HepG2 (cell line): Measurements from ENCODE around the gene TMEM107. TPM values are rescaled to one million over a fixed set of nuclear protein-coding genes. Genes with fewer than 3 reads are reported as not detected.

Experiments
- GABPB1 ChIP-seq: IDR thresholded peaks from 2 replicates; pipeline ENCODE4 v1.6.1; 2016; ENCODE audit warnings: mild to moderate bottlenecking, missing genetic modification reagents, moderate library complexity, missing compliant biosample characterization
- KAT8 ChIP-seq: IDR thresholded peaks from 2 replicates; pipeline ENCODE4 v1.6.1; 2016; ENCODE audit warnings: missing genetic modification reagents, missing compliant biosample characterization
- PTBP1 ChIP-seq: fragments of 200-400 bp; formaldehyde crosslinking; IDR thresholded peaks from 2 replicates; pipeline ENCODE4 v1.6.1; 2018; ENCODE audit warnings: low read length, low read depth; ENCODE audit not compliant: poor library complexity, severe bottlenecking
- SRSF4 ChIP-seq: fragments of 200-400 bp; formaldehyde crosslinking; IDR thresholded peaks from one replicate; pipeline ENCODE4 v1.6.1; 2018; ENCODE audit warnings: mild to moderate bottlenecking, low read depth, low read length, moderate library complexity; ENCODE audit not compliant: poor library complexity, severe bottlenecking
- THAP8 ChIP-seq: sonication (generic); formaldehyde crosslinking; IDR thresholded peaks from 2 replicates; pipeline ENCODE4 v1.5.1; 2020; ENCODE audit warnings: missing genetic modification reagents, mild to moderate bottlenecking, borderline replicate concordance
- U2AF2 ChIP-seq: fragments of 200-400 bp; formaldehyde crosslinking; IDR thresholded peaks from 2 replicates; pipeline ENCODE4 v1.6.1; 2017; ENCODE audit warnings: low read depth, mild to moderate bottlenecking, low read length
- YEATS2 ChIP-seq: sonication (generic); formaldehyde crosslinking; IDR thresholded peaks from 2 replicates; pipeline ENCODE4 v1.4.0; 2020; ENCODE audit warnings: missing genetic modification reagents, borderline replicate concordance
- ZBTB7A ChIP-seq: sonication (generic); formaldehyde crosslinking; IDR thresholded peaks from 2 replicates; pipeline ENCODE4 v1.8.0; 2022; ENCODE audit warnings: mild to moderate bottlenecking, missing genetic modification reagents
- ZFP90 ChIP-seq: sonication (generic); formaldehyde crosslinking; IDR thresholded peaks from 2 replicates; pipeline ENCODE4 v1.8.0; 2022; ENCODE audit warnings: missing genetic modification reagents, mild to moderate bottlenecking, inconsistent platforms, borderline replicate concordance
- ZFP91 ChIP-seq: sonication (generic); formaldehyde crosslinking; IDR thresholded peaks from 2 replicates; pipeline ENCODE4 v1.9.0; 2022; ENCODE audit warnings: missing genetic modification reagents, mild to moderate bottlenecking, borderline replicate concordance
- ZNF564 ChIP-seq: sonication (generic); formaldehyde crosslinking; IDR thresholded peaks from 2 replicates; pipeline ENCODE4 v1.8.1; 2023; ENCODE audit warnings: mild to moderate bottlenecking, missing genetic modification reagents
- ZNF570 ChIP-seq: sonication (generic); formaldehyde crosslinking; IDR thresholded peaks from 2 replicates; pipeline ENCODE4 v1.4.0; 2020; ENCODE audit warnings: mild to moderate bottlenecking, missing genetic modification reagents, borderline replicate concordance
- polyA plus RNA-seq, 8 experiments: library from polyadenylated mRNA; depleted of rRNA in 3 of 8; stranded (reverse) in 7 of 8; unstranded in 1 of 8; fragments of >200 nt; fragmentation: Illumina TruSeq in 4 of 8; extraction: Trizol in 4 of 8; gene quantifications; 2 replicates each; pipeline versions ENCODE4 v1.2.1 to v1.2.3, GENCODE V29; 2011 to 2016; ENCODE audit warnings: low read depth in 4 of 8, missing spikeins in 1 of 8, mixed read lengths in 1 of 8; ENCODE audit not compliant: insufficient read depth in 1 of 8
- total RNA-seq, 5 experiments: library from RNA; depleted of rRNA; stranded (reverse); fragments of >200 nt; fragmentation: Illumina TruSeq; extraction: Trizol; gene quantifications; 2 replicates each; pipeline ENCODE4 v1.2.3, GENCODE V29; 2016; ENCODE audit warnings: low read depth in 1 of 5
- TF ChIP-seq, protein P1 (sequence below): IDR thresholded peaks from 2 replicates; pipeline ENCODE4 v1.6.1; 2016; ENCODE audit warnings: missing compliant biosample characterization, missing genetic modification reagents, borderline replicate concordance
- TF ChIP-seq, protein P2 (sequence below): sonication (generic); formaldehyde crosslinking; IDR thresholded peaks from 2 replicates; pipeline ENCODE4 v1.4.0; 2020; ENCODE audit warnings: missing genetic modification reagents, borderline replicate concordance
- TF ChIP-seq, protein P3 (sequence below): sonication (generic); formaldehyde crosslinking; IDR thresholded peaks from 2 replicates; pipeline ENCODE4 v1.8.0; 2022; ENCODE audit warnings: mild to moderate bottlenecking, missing genetic modification reagents; ENCODE audit not compliant: insufficient replicate concordance
- TF ChIP-seq, protein P4 (sequence below): sonication (generic); formaldehyde crosslinking; conservative IDR thresholded peaks from 2 replicates; pipeline ENCODE4 v1.8.0; 2022; ENCODE audit warnings: missing genetic modification reagents
- TF ChIP-seq, protein P5 (sequence below): sonication (generic); formaldehyde crosslinking; IDR thresholded peaks from 2 replicates; pipeline ENCODE4 v1.8.1; 2023; ENCODE audit warnings: missing genetic modification reagents, mild to moderate bottlenecking, borderline replicate concordance

TMEM107 gene
- total and polyA plus RNA-seq, 2 of the 13 experiments (the other 11 are each of a cell fraction or from before 2014, with no cell fraction given) = 7.2 to 15.3 TPM

DNA sequence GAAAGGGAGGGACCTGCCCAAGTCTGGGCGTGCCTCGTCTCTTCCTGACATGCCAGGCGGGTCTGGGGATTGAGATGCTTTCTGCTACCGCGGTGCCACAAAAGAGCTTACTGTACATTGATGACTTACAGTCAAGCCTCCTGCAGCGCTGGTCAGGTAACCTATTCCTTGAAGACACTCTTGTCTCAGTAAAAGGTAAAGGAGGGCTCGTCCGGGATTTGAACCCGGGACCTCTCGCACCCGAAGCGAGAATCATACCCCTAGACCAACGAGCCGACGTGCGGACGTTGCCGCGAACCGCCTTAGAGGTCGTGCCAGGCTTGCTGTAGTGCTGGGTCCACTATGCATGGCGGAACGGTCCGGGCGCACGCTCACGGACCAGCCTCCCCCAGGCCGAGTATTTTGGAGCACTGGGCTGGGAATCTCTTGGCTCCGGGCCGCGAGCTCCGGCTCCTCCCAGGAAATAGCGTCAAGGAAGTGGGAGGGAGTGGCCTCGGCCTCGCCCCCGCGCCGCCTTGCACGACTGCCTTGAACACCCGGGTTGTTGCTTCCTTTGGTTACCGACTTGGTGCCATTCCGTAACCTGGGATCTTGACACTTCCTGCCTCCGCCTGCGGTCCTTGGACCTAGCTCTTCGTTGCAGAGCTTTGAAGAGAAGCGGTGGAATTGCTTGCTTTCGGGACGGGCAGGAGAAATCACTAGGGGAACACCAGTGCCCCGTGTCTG lies 46.6 kb upstream of the TMEM107 start (continued):
- TF ChIP-seq, protein P1, sequence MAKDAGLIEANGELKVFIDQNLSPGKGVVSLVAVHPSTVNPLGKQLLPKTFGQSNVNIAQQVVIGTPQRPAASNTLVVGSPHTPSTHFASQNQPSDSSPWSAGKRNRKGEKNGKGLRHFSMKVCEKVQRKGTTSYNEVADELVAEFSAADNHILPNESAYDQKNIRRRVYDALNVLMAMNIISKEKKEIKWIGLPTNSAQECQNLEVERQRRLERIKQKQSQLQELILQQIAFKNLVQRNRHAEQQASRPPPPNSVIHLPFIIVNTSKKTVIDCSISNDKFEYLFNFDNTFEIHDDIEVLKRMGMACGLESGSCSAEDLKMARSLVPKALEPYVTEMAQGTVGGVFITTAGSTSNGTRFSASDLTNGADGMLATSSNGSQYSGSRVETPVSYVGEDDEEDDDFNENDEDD (CRISPR knock-in tag) = no peak
- TF ChIP-seq KAT8 (CRISPR knock-in tag) = peak; percentile 60
- no peak for TF ChIP-seq ZBTB7A (CRISPR knock-in tag)
- TF ChIP-seq THAP8 (CRISPR knock-in tag) = no peak
- TF ChIP-seq U2AF2 = no peak
- TF ChIP-seq SRSF4 = no peak
- peak; percentile 15; the same call in 1 of the 2 replicates for TF ChIP-seq ZFP90 (CRISPR knock-in tag)
- TF ChIP-seq, protein P2, sequence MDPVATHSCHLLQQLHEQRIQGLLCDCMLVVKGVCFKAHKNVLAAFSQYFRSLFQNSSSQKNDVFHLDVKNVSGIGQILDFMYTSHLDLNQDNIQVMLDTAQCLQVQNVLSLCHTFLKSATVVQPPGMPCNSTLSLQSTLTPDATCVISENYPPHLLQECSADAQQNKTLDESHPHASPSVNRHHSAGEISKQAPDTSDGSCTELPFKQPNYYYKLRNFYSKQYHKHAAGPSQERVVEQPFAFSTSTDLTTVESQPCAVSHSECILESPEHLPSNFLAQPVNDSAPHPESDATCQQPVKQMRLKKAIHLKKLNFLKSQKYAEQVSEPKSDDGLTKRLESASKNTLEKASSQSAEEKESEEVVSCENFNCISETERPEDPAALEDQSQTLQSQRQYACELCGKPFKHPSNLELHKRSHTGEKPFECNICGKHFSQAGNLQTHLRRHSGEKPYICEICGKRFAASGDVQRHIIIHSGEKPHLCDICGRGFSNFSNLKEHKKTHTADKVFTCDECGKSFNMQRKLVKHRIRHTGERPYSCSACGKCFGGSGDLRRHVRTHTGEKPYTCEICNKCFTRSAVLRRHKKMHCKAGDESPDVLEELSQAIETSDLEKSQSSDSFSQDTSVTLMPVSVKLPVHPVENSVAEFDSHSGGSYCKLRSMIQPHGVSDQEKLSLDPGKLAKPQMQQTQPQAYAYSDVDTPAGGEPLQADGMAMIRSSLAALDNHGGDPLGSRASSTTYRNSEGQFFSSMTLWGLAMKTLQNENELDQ = no peak
- TF ChIP-seq, protein P3, sequence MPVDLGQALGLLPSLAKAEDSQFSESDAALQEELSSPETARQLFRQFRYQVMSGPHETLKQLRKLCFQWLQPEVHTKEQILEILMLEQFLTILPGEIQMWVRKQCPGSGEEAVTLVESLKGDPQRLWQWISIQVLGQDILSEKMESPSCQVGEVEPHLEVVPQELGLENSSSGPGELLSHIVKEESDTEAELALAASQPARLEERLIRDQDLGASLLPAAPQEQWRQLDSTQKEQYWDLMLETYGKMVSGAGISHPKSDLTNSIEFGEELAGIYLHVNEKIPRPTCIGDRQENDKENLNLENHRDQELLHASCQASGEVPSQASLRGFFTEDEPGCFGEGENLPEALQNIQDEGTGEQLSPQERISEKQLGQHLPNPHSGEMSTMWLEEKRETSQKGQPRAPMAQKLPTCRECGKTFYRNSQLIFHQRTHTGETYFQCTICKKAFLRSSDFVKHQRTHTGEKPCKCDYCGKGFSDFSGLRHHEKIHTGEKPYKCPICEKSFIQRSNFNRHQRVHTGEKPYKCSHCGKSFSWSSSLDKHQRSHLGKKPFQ = peak; percentile 28
- TF ChIP-seq, protein P4, sequence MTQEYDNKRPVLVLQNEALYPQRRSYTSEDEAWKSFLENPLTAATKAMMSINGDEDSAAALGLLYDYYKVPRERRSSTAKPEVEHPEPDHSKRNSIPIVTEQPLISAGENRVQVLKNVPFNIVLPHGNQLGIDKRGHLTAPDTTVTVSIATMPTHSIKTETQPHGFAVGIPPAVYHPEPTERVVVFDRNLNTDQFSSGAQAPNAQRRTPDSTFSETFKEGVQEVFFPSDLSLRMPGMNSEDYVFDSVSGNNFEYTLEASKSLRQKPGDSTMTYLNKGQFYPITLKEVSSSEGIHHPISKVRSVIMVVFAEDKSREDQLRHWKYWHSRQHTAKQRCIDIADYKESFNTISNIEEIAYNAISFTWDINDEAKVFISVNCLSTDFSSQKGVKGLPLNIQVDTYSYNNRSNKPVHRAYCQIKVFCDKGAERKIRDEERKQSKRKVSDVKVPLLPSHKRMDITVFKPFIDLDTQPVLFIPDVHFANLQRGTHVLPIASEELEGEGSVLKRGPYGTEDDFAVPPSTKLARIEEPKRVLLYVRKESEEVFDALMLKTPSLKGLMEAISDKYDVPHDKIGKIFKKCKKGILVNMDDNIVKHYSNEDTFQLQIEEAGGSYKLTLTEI (CRISPR knock-in tag) = no peak
- TF ChIP-seq ZNF564 (CRISPR knock-in tag) = no peak
- peak; percentile 95 for TF ChIP-seq ZFP91 (CRISPR knock-in tag)
- no peak for TF ChIP-seq PTBP1
- TF ChIP-seq, protein P5, sequence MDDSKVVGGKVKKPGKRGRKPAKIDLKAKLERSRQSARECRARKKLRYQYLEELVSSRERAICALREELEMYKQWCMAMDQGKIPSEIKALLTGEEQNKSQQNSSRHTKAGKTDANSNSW (CRISPR knock-in tag) = no peak
- peak; percentile 93 for TF ChIP-seq GABPB1
- no peak for TF ChIP-seq ZNF570
- peak; percentile 28; the same call in 1 of the 2 replicates for TF ChIP-seq YEATS2 (CRISPR knock-in tag)
